Endothelial cell of umbilical vein (primary cell): ENCODE results near the gene HOXA9. TPM values are rescaled to one million over a fixed set of nuclear protein-coding genes. Genes with fewer than 3 reads are reported as not detected.
A peak's percentile ranks its signal among the peaks of the same experiment; 100 is the strongest.

Experiments used
- BruUV-seq: library from RNA; stranded (reverse); fragments of 400-500 nt; replicated peaks from 2 replicates; lab custom pipeline; 2021; lab: Mats Ljungman, UMichigan
- CTCF ChIA-PET: fragments of 300-600, 350-600 bp; sonication (Branson Sonifier 250); formaldehyde crosslinking; loops from one replicate; lab custom pipeline; 2021; ENCODE audit warnings: antibody characterized with exemption, inconsistent platforms; lab: Charles Lee
- POLR2A ChIA-PET: fragments of 300-600, 350-600 bp; sonication (Branson Sonifier 250); formaldehyde crosslinking; loops from one replicate; lab custom pipeline; 2021; ENCODE audit warnings: antibody characterized with exemption, inconsistent platforms; lab: Charles Lee
- DNase-seq: peaks from one replicate; pipeline ENCODE4 v3.0.0-alpha.2; 2011; ENCODE audit warnings: low read depth, low spot score
- FAIRE-seq: peaks from 2 replicates; lab custom pipeline; 2011; peaks lifted over from hg19 to GRCh38; lab: Jason Lieb, UNC
- H2AFZ ChIP-seq: 2 replicates; pipeline ENCODE4 v1.6.0; 2012; ENCODE audit warnings: low read depth, low read length, control low read depth, inconsistent platforms
- H3K27ac ChIP-seq: 2 replicates; pipeline ENCODE4 v1.5.1; 2011; ENCODE audit warnings: low read depth, mild to moderate bottlenecking, control low read depth, low read length, moderate library complexity; ENCODE audit not compliant: insufficient read depth
- H3K27me3 ChIP-seq, 2 experiments: 2 replicates each; pipeline versions ENCODE4 v1.6.0 to v1.6.1; 2011; ENCODE audit warnings: low read length in 2 of 2, mixed read lengths in 1 of 2; ENCODE audit not compliant: control insufficient read depth in 2 of 2, insufficient read depth in 2 of 2
- H3K36me3 ChIP-seq, 2 experiments: 2 replicates in 1 of 2; 3 replicates in 1 of 2; pipeline ENCODE4 v1.5.1; 2011; ENCODE audit warnings: low read length in 2 of 2, mild to moderate bottlenecking in 1 of 2, moderate library complexity in 1 of 2; ENCODE audit not compliant: control insufficient read depth in 2 of 2, insufficient read depth in 2 of 2; ENCODE audit errors: extremely low read depth in 1 of 2
- H3K4me1 ChIP-seq: 3 replicates; pipeline ENCODE4 v1.5.1; 2011; ENCODE audit warnings: mild to moderate bottlenecking, low read length; ENCODE audit not compliant: control insufficient read depth, insufficient read depth; ENCODE audit errors: extremely low read depth
- H3K4me2 ChIP-seq: 2 replicates; pipeline ENCODE4 v1.6.1; 2011; ENCODE audit warnings: low read length, control low read depth, mixed read lengths; ENCODE audit not compliant: insufficient read depth
- H3K4me3 ChIP-seq, 3 experiments: fragments of 200-600 bp in 1 of 3; sonication (generic), shearing (Covaris generic) in 1 of 3; replicated peaks in 1 of 3; 2 replicates each; pipeline ENCODE4 v1.5.1; 2011 to 2016; ENCODE audit warnings: control low read depth in 3 of 3, low read length in 3 of 3, mild to moderate bottlenecking in 2 of 3, inconsistent platforms in 1 of 3, low read depth in 1 of 3, moderate library complexity in 1 of 3; ENCODE audit not compliant: insufficient read depth in 1 of 3
- H3K79me2 ChIP-seq: 2 replicates; pipeline ENCODE4 v1.6.0; 2012; ENCODE audit warnings: low read length, inconsistent platforms; ENCODE audit not compliant: control insufficient read depth, insufficient read depth
- H3K9ac ChIP-seq: replicated peaks from 2 replicates; pipeline ENCODE3; 2011; ENCODE audit warnings: low read length, control low read depth; ENCODE audit not compliant: insufficient read depth; ENCODE audit errors: extremely low read depth
- H3K9me1 ChIP-seq: replicated peaks from 3 replicates; pipeline ENCODE4 v1.6.0; 2011; ENCODE audit warnings: mild to moderate bottlenecking, low read length; ENCODE audit not compliant: control insufficient read depth, insufficient read depth; ENCODE audit errors: extremely low read depth
- H3K9me3 ChIP-seq: replicated peaks from 2 replicates; pipeline ENCODE4 v1.5.1; 2012; ENCODE audit warnings: low read length, inconsistent platforms; ENCODE audit not compliant: control insufficient read depth, insufficient read depth
- H4K20me1 ChIP-seq: replicated peaks from 2 replicates; pipeline ENCODE3; 2011; ENCODE audit warnings: mild to moderate bottlenecking, low read length; ENCODE audit not compliant: control insufficient read depth, insufficient read depth; ENCODE audit errors: extremely low read depth
- CTCF ChIP-seq, 2 donors: IDR thresholded peaks; 1 replicate in 1 of 2; 2 replicates in 1 of 2; pipeline ENCODE4 v1.5.1; 2011; ENCODE audit warnings: low read length in 2 of 2, mild to moderate bottlenecking in 2 of 2, moderate library complexity in 2 of 2, control low read depth in 1 of 2, inconsistent platforms in 1 of 2, low read depth in 1 of 2; ENCODE audit not compliant: insufficient read depth in 1 of 2; ENCODE audit errors: extremely low read depth in 1 of 2
- EZH2 ChIP-seq: IDR thresholded peaks from 2 replicates; pipeline ENCODE4 v1.6.1; 2012; ENCODE audit warnings: borderline replicate concordance, low read depth, mild to moderate bottlenecking, moderate library complexity, low read length, inconsistent platforms; ENCODE audit not compliant: severe bottlenecking
- POLR2A ChIP-seq: IDR thresholded peaks from 2 replicates; pipeline ENCODE4 v1.6.1; 2012; ENCODE audit warnings: low read depth, mild to moderate bottlenecking, control low read depth, low read length
- dilution Hi-C: fragments of 300-500 bp; cut with MboI; formaldehyde crosslinking; loops from one replicate; pipeline ENCODE4 v1.15.0; 2019; ENCODE audit warnings: low sequenced_read_pairs; ENCODE audit not compliant: extremely low pct_ligation_motif_present
- intact Hi-C: fragments of 100-400 bp; cut with micrococcal nuclease; formaldehyde crosslinking; loops from one replicate; pipeline ENCODE4 v1.10.0; 2022
- polyA plus RNA-seq, 4 experiments: library from polyadenylated mRNA; depleted of rRNA in 3 of 4; stranded (reverse) in 3 of 4; unstranded in 1 of 4; fragments of >200 nt; gene quantifications; 2 replicates each; pipeline versions ENCODE4 v1.2.1 to v1.2.3, GENCODE V29; 2011 to 2012; ENCODE audit warnings: missing spikeins in 1 of 4
- total RNA-seq: library from RNA; stranded (reverse); gene quantifications from 2 replicates; pipeline ENCODE4 v1.2.3, GENCODE V29; 2021
- TF ChIP-seq, protein P1 (sequence below): IDR thresholded peaks from 2 replicates; pipeline ENCODE4 v1.6.1; 2011; ENCODE audit not compliant: insufficient read depth, insufficient read length

The HOXA9 gene
- total and polyA plus RNA-seq, 2 donors (not counting 3 experiments of a cell fraction or from before 2014, with no cell fraction given): 47.2 to 61.6 TPM

GRCh38 chr7:27186668-27187474 lies 21.5 kb upstream of the HOXA9 start:
- H3K27ac ChIP-seq: peak overlapping the region; percentile 90
- H3K9ac ChIP-seq: peak overlapping the region; percentile 88
- H4K20me1 ChIP-seq: no peaks in the 10 kb centered on the region
- H3K9me1 ChIP-seq: no peaks in the 10 kb centered on the region
- peaks cover 57% of the 10 kb centered on the region for H3K79me2 ChIP-seq
- H3K4me1 ChIP-seq: peaks cover 65% of the 10 kb centered on the region
- peak overlapping the region; percentile 82 for H3K4me2 ChIP-seq
- no TSS peak for BruUV-seq
- peak overlapping the region; percentile 48 to 84 (median 82) for H3K4me3 ChIP-seq
- intact Hi-C loops: loop anchor here (5.0 kb wide), 1 partner anchor 1330 kb away; no protein-coding TSS in a partner anchor
- no peaks in the 10 kb centered on the region for H3K36me3 ChIP-seq
- ChIA-PET CTCF (interaction anchor here (0.8 to 6.0 kb wide), 14 partner anchors 8 to 910 kb away, joined by 3 to 49 read pairs (median 4); partner anchors contain the start of genes HOXA10, HOXA13 and HOXA7), POLR2A (interaction anchor here (1.1 to 2.0 kb wide), 2 partner anchors 11 to 18 kb away, joined by 3 to 6 read pairs; no protein-coding TSS in a partner anchor)
- DNase-seq (peak; percentile 65), FAIRE-seq (peak; percentile 89)
- dilution Hi-C loops: no loop called here
- H2AFZ ChIP-seq: no peak overlapping the region
- TF ChIP-seq EZH2 (no peak), POLR2A (no peak), CTCF (IDR thresholded peaks at IDR 0.05; ENCODE audit: extremely low read depth in 1 of 2, insufficient read depth in 1 of 2, low read depth in 1 of 2, low read length in 2 of 2) (no peak)
- TF ChIP-seq, protein P1, sequence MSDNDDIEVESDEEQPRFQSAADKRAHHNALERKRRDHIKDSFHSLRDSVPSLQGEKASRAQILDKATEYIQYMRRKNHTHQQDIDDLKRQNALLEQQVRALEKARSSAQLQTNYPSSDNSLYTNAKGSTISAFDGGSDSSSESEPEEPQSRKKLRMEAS: no peak
- H3K9me3 ChIP-seq: no peaks in the 10 kb centered on the region
- H3K27me3 ChIP-seq: no peaks in the 10 kb centered on the region
